Measurements from ENCODE around the gene CACHD1. TPM values are rescaled to one million over a fixed set of nuclear protein-coding genes. Genes with fewer than 3 reads are reported as not detected.

The CACHD1 gene
- total and polyA plus RNA-seq, 2 donors from 2014 or later = 3.9 to 8.2 TPM

- H3K4me1 ChIP-seq (ENCODE audit: control insufficient read depth in 2 of 3, insufficient read depth in 2 of 3, low read depth in 1 of 3, low read length in 3 of 3) = no peaks in the 10 kb centered on the region
- no peaks in the 10 kb centered on the region for H3K9me3 ChIP-seq (ENCODE audit: control insufficient read depth in 2 of 3, insufficient read depth in 1 of 3, low read length in 3 of 3)
- no peaks in the 10 kb centered on the region for H3K27me3 ChIP-seq (ENCODE audit: control insufficient read depth, insufficient read depth, low read length)
- H3K36me3 ChIP-seq (ENCODE audit: control insufficient read depth in 2 of 3, insufficient read depth in 3 of 3, low read length in 3 of 3) = peaks cover 10 to 26% (median 14%) of the 10 kb centered on the region in 3 donors
- intact Hi-C loops (cut with DNase I) = no loop called here
- no peak for DNase-seq
- H3K27ac ChIP-seq (ENCODE audit: low read depth in 2 of 2, low read length in 2 of 2) = no peak overlapping the region
- no peak for FAIRE-seq
- H3K4me3 ChIP-seq (ENCODE audit: low read length in 3 of 3) = no peak overlapping the region
- H3K9ac ChIP-seq (ENCODE audit: low read length in 3 of 3) = no peak overlapping the region
- no peak for TF ChIP-seq CTCF (IDR thresholded peaks at IDR 0.05; ENCODE audit: borderline replicate concordance, extremely low read depth, insufficient read depth)
Observed at GRCh38 chr1:64679177-64679576, 209.2 kb downstream of the CACHD1 start.

- Histone ChIP-seq H3K36me3 (ENCODE audit: control insufficient read depth in 2 of 3, insufficient read depth in 3 of 3, low read length in 3 of 3) (peaks cover 10 to 25% (median 12%) of the 10 kb centered on the region in 3 donors), H3K9ac (ENCODE audit: low read length in 3 of 3) (no peak overlapping the region), H3K4me1 (ENCODE audit: control insufficient read depth in 2 of 3, insufficient read depth in 2 of 3, low read depth in 1 of 3, low read length in 3 of 3) (no peaks in the 10 kb centered on the region), H3K4me3 (ENCODE audit: low read length in 3 of 3) (no peak overlapping the region), H3K27ac (ENCODE audit: low read depth in 2 of 2, low read length in 2 of 2) (no peak overlapping the region), H3K9me3 (ENCODE audit: control insufficient read depth in 2 of 3, insufficient read depth in 1 of 3, low read length in 3 of 3) (no peaks in the 10 kb centered on the region), H3K27me3 (ENCODE audit: control insufficient read depth, insufficient read depth, low read length) (no peaks in the 10 kb centered on the region)
- no peak for FAIRE-seq
- no peak for DNase-seq
- intact Hi-C loops (cut with DNase I) = no loop called here
- no peak for TF ChIP-seq CTCF (IDR thresholded peaks at IDR 0.05; ENCODE audit: borderline replicate concordance, extremely low read depth, insufficient read depth)
Observed at GRCh38 chr1:64680599-64680998, 210.7 kb downstream of the CACHD1 start.

GRCh38 chr1:64681043-64681442 lies 211.1 kb downstream of the CACHD1 start:
- no peak for TF ChIP-seq CTCF (IDR thresholded peaks at IDR 0.05; ENCODE audit: borderline replicate concordance, extremely low read depth, insufficient read depth)
- no peaks in the 10 kb centered on the region for H3K9me3 ChIP-seq (ENCODE audit: control insufficient read depth in 2 of 3, insufficient read depth in 1 of 3, low read length in 3 of 3)
- FAIRE-seq (no peak), DNase-seq (no peak)
- H3K4me3 ChIP-seq (ENCODE audit: low read length in 3 of 3) = no peak overlapping the region
- no peak overlapping the region for H3K27ac ChIP-seq (ENCODE audit: low read depth in 2 of 2, low read length in 2 of 2)
- H3K27me3 ChIP-seq (ENCODE audit: control insufficient read depth, insufficient read depth, low read length) = no peaks in the 10 kb centered on the region
- H3K36me3 ChIP-seq (ENCODE audit: control insufficient read depth in 2 of 3, insufficient read depth in 3 of 3, low read length in 3 of 3) = peaks cover 10 to 25% (median 11%) of the 10 kb centered on the region in 3 donors
- no peak overlapping the region for H3K9ac ChIP-seq (ENCODE audit: low read length in 3 of 3)
- intact Hi-C loops (cut with DNase I) = no loop called here
- H3K4me1 ChIP-seq (ENCODE audit: control insufficient read depth in 2 of 3, insufficient read depth in 2 of 3, low read depth in 1 of 3, low read length in 3 of 3) = no peaks in the 10 kb centered on the region

- no peak overlapping the region for H3K27ac ChIP-seq (ENCODE audit: low read depth in 2 of 2, low read length in 2 of 2)
- no peaks in the 10 kb centered on the region for H3K27me3 ChIP-seq (ENCODE audit: control insufficient read depth, insufficient read depth, low read length)
- DNase-seq = no peak
- no peak for FAIRE-seq
- H3K36me3 ChIP-seq (ENCODE audit: control insufficient read depth in 2 of 3, insufficient read depth in 3 of 3, low read length in 3 of 3) = peaks cover 4 to 23% (median 10%) of the 10 kb centered on the region in 3 donors
- no peaks in the 10 kb centered on the region for H3K4me1 ChIP-seq (ENCODE audit: control insufficient read depth in 2 of 3, insufficient read depth in 2 of 3, low read depth in 1 of 3, low read length in 3 of 3)
- no peak for TF ChIP-seq CTCF (IDR thresholded peaks at IDR 0.05; ENCODE audit: borderline replicate concordance, extremely low read depth, insufficient read depth)
- H3K9me3 ChIP-seq (ENCODE audit: control insufficient read depth in 2 of 3, insufficient read depth in 1 of 3, low read length in 3 of 3) = no peaks in the 10 kb centered on the region
- intact Hi-C loops (cut with DNase I) = no loop called here
- H3K9ac ChIP-seq (ENCODE audit: low read length in 3 of 3) = no peak overlapping the region
- H3K4me3 ChIP-seq (ENCODE audit: low read length in 3 of 3) = no peak overlapping the region
Observed at GRCh38 chr1:64683419-64683818, 213.5 kb downstream of the CACHD1 start.
